Measurements from ENCODE around the gene ZNF217.
A peak's percentile ranks its signal among the peaks of the same experiment; 100 is the strongest.

ZNF217 gene

DNA sequence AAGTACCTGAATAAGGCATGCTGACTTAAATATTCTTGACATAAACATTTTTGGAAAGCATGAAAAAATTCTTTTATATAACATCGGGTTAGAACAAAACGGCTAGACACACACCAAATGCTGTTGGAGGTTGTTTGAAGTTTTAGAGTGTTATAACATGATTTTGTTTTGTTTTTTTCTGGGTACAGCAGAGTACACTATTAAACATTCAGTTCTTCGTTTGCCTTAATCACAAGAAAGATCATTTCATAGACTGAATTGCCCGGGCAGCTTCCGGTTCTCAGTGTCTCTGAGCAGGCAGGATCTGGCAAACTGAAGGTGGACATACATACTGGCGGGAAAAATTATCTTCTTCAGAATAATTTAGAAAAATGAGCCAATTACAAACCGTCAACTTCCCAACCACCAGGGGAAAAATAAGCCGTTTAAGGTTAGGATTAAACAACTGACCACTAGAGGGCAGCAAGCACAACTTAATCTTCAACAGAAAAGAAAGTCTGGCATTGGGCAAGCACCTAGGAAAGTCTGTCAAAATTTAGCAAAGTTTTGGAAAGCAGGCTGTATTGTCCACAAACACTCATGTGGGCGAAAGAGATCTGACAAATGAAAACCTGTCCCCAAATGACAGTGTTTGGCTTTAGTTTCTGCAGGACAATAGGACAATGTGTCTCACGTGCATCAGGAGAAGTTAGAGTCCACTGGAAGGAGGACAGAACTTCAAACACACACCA lies 15.0 kb downstream of the ZNF217 start:
- peak; percentile 77 for DNase-seq (ENCODE audit: extremely low read depth, low read depth)
- TF ChIP-seq, protein P1, sequence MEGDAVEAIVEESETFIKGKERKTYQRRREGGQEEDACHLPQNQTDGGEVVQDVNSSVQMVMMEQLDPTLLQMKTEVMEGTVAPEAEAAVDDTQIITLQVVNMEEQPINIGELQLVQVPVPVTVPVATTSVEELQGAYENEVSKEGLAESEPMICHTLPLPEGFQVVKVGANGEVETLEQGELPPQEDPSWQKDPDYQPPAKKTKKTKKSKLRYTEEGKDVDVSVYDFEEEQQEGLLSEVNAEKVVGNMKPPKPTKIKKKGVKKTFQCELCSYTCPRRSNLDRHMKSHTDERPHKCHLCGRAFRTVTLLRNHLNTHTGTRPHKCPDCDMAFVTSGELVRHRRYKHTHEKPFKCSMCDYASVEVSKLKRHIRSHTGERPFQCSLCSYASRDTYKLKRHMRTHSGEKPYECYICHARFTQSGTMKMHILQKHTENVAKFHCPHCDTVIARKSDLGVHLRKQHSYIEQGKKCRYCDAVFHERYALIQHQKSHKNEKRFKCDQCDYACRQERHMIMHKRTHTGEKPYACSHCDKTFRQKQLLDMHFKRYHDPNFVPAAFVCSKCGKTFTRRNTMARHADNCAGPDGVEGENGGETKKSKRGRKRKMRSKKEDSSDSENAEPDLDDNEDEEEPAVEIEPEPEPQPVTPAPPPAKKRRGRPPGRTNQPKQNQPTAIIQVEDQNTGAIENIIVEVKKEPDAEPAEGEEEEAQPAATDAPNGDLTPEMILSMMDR (IDR thresholded peaks at IDR 0.05; ENCODE audit: low read depth, low read length, missing control alignments), result peak; percentile 72
- H3K4me3 ChIP-seq (replicated peaks; ENCODE audit: low read depth, low read length), result 0 out of 2 replicates have a peak overlapping the region, but pooled peaks have one; percentile 8

DNA sequence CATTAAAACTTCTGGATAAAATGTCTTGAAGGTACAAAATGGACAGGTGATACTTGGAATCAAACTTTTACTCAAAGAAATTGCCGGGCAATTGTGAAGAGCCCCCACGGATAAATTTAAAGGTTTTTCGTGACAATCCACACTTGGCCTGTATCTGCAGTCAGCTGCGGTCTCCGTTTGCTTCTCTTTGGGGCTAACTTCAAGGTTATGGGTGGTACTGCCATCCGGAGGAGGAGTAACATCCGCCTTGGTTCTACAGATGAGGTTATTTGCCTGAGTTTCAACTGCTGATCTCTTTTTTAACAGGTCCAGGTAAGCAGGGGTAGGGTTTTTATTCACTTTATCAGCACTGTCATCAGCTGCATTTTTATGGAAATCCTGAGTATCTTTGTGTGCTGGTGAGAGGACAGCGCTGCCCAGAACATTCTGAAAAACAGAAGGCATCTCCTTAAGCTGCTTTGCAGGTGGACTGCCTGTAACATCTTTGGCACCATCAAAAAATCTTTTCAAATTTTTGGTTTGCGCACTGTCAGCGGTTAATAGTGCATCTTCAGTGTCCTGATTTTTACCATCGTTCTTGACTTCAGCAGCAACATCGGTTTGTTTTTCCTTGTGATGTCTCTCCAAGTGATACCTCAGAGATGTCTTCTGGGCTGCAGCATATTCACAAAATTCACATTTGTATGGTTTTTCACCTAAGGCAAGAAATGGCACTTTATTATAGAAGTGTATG lies 16.9 kb downstream of the ZNF217 start:
- H3K4me3 ChIP-seq (replicated peaks; ENCODE audit: low read depth, low read length), result no peak overlapping the region
- TF ChIP-seq, protein P1 (IDR thresholded peaks at IDR 0.05; ENCODE audit: low read depth, low read length, missing control alignments), result no peak
- DNase-seq (ENCODE audit: extremely low read depth, low read depth), result no peak

DNA sequence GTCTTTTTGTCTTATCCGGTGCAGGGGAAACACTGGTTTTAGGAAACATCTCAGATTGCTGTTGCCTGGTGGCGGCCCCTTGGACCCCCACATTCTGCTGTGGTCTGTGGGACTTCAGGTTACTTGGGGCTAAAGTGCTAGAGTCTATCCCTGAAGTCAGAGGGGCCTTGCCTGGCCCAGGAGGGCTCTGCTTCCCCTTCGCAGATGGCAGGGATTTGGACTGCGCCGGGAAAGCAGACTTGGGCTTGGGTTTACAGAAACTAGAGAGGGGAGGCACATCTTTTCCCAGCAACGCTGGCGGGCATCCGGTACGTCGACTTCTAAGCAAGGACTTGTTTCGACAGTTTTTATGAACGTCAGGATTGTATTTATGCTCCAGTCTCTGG lies 17.5 kb downstream of the ZNF217 start:
- no peak for DNase-seq (ENCODE audit: extremely low read depth, low read depth)
- H3K4me3 ChIP-seq (replicated peaks; ENCODE audit: low read depth, low read length), result no peak overlapping the region
- TF ChIP-seq, protein P1 (IDR thresholded peaks at IDR 0.05; ENCODE audit: low read depth, low read length, missing control alignments), result no peak

DNA sequence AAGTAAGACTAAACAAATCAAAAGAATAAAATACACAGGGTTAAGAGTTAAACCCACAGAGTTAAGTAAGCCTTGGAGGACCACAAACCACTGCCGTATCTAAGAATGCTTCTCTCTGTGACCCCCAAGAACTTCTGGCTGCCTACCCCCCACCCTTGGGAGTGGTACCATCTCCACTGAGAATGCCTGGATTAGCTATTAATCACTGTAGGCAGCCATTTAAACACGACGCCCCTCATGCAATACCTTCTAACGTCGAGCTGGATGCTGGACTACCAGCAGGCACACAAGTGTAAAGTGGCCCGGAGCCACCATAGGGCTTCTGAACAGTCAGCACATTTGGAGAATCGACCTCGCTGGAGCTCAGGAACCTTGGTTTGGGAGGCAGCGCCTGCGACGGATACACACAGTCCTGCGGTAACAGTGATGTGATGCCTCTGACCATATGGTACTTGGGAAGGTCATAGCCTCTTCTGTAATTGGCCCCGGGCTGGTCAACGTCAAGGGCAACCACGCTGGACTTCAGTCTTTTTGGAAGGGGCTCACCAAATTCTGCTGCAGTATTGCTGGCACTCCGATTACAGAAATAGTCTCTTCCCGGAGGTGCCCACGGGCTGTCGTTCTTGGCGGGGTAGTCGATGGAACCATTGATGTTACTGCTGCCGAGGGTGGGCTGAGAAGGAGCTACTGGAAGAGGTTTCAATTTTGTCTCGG lies 18.0 kb downstream of the ZNF217 start:
- no peak overlapping the region for H3K4me3 ChIP-seq (replicated peaks; ENCODE audit: low read depth, low read length)
- TF ChIP-seq, protein P1 (IDR thresholded peaks at IDR 0.05; ENCODE audit: low read depth, low read length, missing control alignments), result no peak
- DNase-seq (ENCODE audit: extremely low read depth, low read depth), result no peak

DNA sequence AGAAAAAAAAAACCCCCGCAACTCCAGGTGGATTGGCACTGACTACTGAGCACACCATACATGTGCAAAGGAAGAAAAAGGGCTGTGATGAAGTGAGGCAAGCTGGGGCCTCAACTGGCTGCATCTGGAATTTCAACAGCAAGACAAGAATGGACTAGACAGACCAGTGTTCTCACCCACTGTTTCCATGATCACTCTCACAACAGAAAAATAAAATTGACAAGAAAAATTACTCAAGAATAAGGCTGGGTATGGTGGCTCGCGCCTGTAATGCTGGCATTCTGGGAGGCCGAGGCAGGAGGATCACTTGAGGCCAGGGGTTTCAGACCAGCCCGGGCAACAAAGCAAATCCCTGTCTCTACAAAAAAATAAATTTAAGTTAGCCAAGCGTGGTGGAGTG lies 18.8 kb downstream of the ZNF217 start:
- no peak for DNase-seq (ENCODE audit: extremely low read depth, low read depth)
- H3K4me3 ChIP-seq (replicated peaks; ENCODE audit: low read depth, low read length), result no peak overlapping the region

DNA sequence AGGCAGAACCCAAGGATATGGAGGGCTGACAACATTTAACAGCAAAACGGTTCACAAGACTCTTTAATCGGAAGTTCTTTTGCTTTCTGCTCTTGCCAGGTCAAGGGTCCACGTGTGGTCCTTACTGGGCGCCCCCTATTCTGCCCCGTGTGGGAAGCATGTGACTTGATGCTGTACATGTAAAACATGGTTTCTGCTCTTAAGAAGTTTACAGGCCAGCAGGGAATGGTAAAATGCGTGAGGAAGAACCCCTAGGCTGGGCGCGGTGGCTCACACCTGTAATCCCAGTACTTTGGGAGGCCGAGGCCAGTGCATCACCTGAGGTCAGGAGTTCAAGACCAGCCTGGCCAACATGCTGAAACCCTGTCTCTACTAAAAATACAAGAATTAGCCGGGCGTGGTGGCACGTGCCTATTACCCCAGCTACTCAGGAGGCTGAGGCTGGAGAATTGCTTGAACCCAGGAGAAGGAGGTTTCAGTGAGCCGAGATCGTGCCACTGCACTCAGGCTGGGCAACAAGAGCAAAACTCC lies 19.3 kb downstream of the ZNF217 start:
- no peak overlapping the region for H3K4me3 ChIP-seq (replicated peaks; ENCODE audit: low read depth, low read length)
- DNase-seq (ENCODE audit: extremely low read depth, low read depth), result no peak
- TF ChIP-seq, protein P1 (IDR thresholded peaks at IDR 0.05; ENCODE audit: low read depth, low read length, missing control alignments), result no peak

More for the DNA sequence above, 18.8 kb downstream of the ZNF217 start:
- TF ChIP-seq, protein P1 (IDR thresholded peaks at IDR 0.05; ENCODE audit: low read depth, low read length, missing control alignments), result no peak
